ENCODE data around the gene PEAK1. TPM values are rescaled to one million over a fixed set of nuclear protein-coding genes. Genes with fewer than 3 reads are reported as not detected.
A peak's percentile ranks its signal among the peaks of the same experiment; 100 is the strongest.

The PEAK1 gene
- total RNA-seq, 1 donor: 133 TPM

- Histone ChIP-seq H3K4me3 (ENCODE audit: insufficient read depth, low read length) (no peak overlapping the region), H4K20me1 (ENCODE audit: insufficient read depth, low read length) (peaks cover 33% of the 10 kb centered on the region), H3K9me3 (ENCODE audit: low read depth, low read length) (no peaks in the 10 kb centered on the region), H3K79me2 (ENCODE audit: insufficient read depth, low read length) (peaks cover 82% of the 10 kb centered on the region), H3K4me1 (ENCODE audit: insufficient read depth, low read length) (peaks cover 40% of the 10 kb centered on the region), H3K36me3 (ENCODE audit: insufficient read depth, low read length) (no peaks in the 10 kb centered on the region), H3K4me2 (ENCODE audit: insufficient read depth, low read length) (peak overlapping the region; percentile 71), H3K27me3 (ENCODE audit: insufficient read depth, low read length) (no peaks in the 10 kb centered on the region), H3K27ac (ENCODE audit: low read depth, low read length) (peak overlapping the region; percentile 19), H2AFZ (ENCODE audit: low read length) (no peak overlapping the region)
- no peak for DNase-seq (ENCODE audit: insufficient read length, low spot score, missing footprints)
- TF ChIP-seq, protein P1, sequence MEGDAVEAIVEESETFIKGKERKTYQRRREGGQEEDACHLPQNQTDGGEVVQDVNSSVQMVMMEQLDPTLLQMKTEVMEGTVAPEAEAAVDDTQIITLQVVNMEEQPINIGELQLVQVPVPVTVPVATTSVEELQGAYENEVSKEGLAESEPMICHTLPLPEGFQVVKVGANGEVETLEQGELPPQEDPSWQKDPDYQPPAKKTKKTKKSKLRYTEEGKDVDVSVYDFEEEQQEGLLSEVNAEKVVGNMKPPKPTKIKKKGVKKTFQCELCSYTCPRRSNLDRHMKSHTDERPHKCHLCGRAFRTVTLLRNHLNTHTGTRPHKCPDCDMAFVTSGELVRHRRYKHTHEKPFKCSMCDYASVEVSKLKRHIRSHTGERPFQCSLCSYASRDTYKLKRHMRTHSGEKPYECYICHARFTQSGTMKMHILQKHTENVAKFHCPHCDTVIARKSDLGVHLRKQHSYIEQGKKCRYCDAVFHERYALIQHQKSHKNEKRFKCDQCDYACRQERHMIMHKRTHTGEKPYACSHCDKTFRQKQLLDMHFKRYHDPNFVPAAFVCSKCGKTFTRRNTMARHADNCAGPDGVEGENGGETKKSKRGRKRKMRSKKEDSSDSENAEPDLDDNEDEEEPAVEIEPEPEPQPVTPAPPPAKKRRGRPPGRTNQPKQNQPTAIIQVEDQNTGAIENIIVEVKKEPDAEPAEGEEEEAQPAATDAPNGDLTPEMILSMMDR (IDR thresholded peaks at IDR 0.05; ENCODE audit: extremely low read depth, low read depth, low read length): no peak
Measured at GRCh38 chr15:77060546-77060945, 359.4 kb downstream of the PEAK1 start.

DNA sequence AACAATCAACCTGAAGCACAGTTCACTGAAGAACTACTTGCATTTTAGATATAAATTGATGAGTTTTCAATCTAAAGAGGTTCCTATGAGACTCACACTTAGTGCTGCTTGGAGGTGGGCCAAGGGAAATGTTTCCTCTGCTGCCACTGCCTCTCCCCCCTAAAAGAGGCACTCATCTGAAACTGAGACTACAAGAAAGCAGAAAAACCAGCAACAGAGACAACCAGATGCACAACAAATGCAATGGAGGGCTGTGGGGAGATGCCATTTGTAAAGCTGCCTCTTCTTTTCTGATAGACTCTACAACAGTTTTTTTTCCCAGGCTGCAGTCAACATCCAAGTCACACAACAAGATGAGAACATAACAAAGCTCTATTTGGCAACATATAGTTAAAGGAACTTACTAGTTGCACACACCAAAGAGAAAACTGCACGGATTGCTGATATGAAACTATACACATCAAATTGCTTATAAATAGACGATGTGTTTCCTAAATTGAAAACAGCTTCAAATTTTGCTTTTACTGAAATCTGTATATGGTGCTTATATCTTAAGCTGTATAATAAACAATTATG is 360.0 kb downstream of the PEAK1 start:
- Histone ChIP-seq H3K4me3 (ENCODE audit: insufficient read depth, low read length) (no peak overlapping the region), H3K4me2 (ENCODE audit: insufficient read depth, low read length) (peak overlapping the region; percentile 71), H3K36me3 (ENCODE audit: insufficient read depth, low read length) (no peaks in the 10 kb centered on the region), H3K27ac (ENCODE audit: low read depth, low read length) (no peak overlapping the region), H3K9me3 (ENCODE audit: low read depth, low read length) (no peaks in the 10 kb centered on the region), H3K27me3 (ENCODE audit: insufficient read depth, low read length) (no peaks in the 10 kb centered on the region), H2AFZ (ENCODE audit: low read length) (no peak overlapping the region), H3K79me2 (ENCODE audit: insufficient read depth, low read length) (peaks cover 80% of the 10 kb centered on the region), H3K4me1 (ENCODE audit: insufficient read depth, low read length) (peaks cover 37% of the 10 kb centered on the region), H4K20me1 (ENCODE audit: insufficient read depth, low read length) (peaks cover 33% of the 10 kb centered on the region)
- TF ChIP-seq, protein P1 (IDR thresholded peaks at IDR 0.05; ENCODE audit: extremely low read depth, low read depth, low read length): no peak
- no peak for DNase-seq (ENCODE audit: insufficient read length, low spot score, missing footprints)

GRCh38 chr15:77058468-77058867 is 361.4 kb downstream of the PEAK1 start:
- no peaks in the 10 kb centered on the region for H3K36me3 ChIP-seq (ENCODE audit: insufficient read depth, low read length)
- H3K27ac ChIP-seq (ENCODE audit: low read depth, low read length): no peak overlapping the region
- TF ChIP-seq, protein P1 (IDR thresholded peaks at IDR 0.05; ENCODE audit: extremely low read depth, low read depth, low read length): no peak
- DNase-seq (ENCODE audit: insufficient read length, low spot score, missing footprints): no peak
- peaks cover 27% of the 10 kb centered on the region for H3K4me1 ChIP-seq (ENCODE audit: insufficient read depth, low read length)
- H2AFZ ChIP-seq (ENCODE audit: low read length): no peak overlapping the region
- peaks cover 78% of the 10 kb centered on the region for H3K79me2 ChIP-seq (ENCODE audit: insufficient read depth, low read length)
- H3K4me2 ChIP-seq (ENCODE audit: insufficient read depth, low read length): no peak overlapping the region
- H3K4me3 ChIP-seq (ENCODE audit: insufficient read depth, low read length): no peak overlapping the region
- H3K27me3 ChIP-seq (ENCODE audit: insufficient read depth, low read length): no peaks in the 10 kb centered on the region
- no peaks in the 10 kb centered on the region for H3K9me3 ChIP-seq (ENCODE audit: low read depth, low read length)
- peaks cover 29% of the 10 kb centered on the region for H4K20me1 ChIP-seq (ENCODE audit: insufficient read depth, low read length)

- no peak overlapping the region for H3K27ac ChIP-seq (ENCODE audit: low read depth, low read length)
- no peaks in the 10 kb centered on the region for H3K9me3 ChIP-seq (ENCODE audit: low read depth, low read length)
- H4K20me1 ChIP-seq (ENCODE audit: insufficient read depth, low read length): peaks cover 25% of the 10 kb centered on the region
- H3K79me2 ChIP-seq (ENCODE audit: insufficient read depth, low read length): peaks cover 71% of the 10 kb centered on the region
- H3K4me3 ChIP-seq (ENCODE audit: insufficient read depth, low read length): no peak overlapping the region
- TF ChIP-seq, protein P1 (IDR thresholded peaks at IDR 0.05; ENCODE audit: extremely low read depth, low read depth, low read length): no peak
- no peak for DNase-seq (ENCODE audit: insufficient read length, low spot score, missing footprints)
- H3K4me1 ChIP-seq (ENCODE audit: insufficient read depth, low read length): peaks cover 27% of the 10 kb centered on the region
- no peak overlapping the region for H2AFZ ChIP-seq (ENCODE audit: low read length)
- no peaks in the 10 kb centered on the region for H3K27me3 ChIP-seq (ENCODE audit: insufficient read depth, low read length)
- H3K36me3 ChIP-seq (ENCODE audit: insufficient read depth, low read length): peaks cover 1% of the 10 kb centered on the region
- H3K4me2 ChIP-seq (ENCODE audit: insufficient read depth, low read length): no peak overlapping the region
Measured at GRCh38 chr15:77057685-77058084, 362.2 kb downstream of the PEAK1 start.

Measured in osteoblast (primary cell).